GM19238 (cell line): ENCODE data around the gene DMC1.
A peak's percentile ranks its signal among the peaks of the same experiment; 100 is the strongest.
"Not testable (repeated sequence)": the region's sequence is repeated elsewhere in the genome, so short reads cannot be mapped to it uniquely, and the experiment has no call there.

Experiments
- DNase-seq: peaks from one replicate; pipeline ENCODE4 v3.0.0; 2011; ENCODE audit warnings: low spot score; ENCODE audit not compliant: insufficient read length

Gene DMC1

DNA sequence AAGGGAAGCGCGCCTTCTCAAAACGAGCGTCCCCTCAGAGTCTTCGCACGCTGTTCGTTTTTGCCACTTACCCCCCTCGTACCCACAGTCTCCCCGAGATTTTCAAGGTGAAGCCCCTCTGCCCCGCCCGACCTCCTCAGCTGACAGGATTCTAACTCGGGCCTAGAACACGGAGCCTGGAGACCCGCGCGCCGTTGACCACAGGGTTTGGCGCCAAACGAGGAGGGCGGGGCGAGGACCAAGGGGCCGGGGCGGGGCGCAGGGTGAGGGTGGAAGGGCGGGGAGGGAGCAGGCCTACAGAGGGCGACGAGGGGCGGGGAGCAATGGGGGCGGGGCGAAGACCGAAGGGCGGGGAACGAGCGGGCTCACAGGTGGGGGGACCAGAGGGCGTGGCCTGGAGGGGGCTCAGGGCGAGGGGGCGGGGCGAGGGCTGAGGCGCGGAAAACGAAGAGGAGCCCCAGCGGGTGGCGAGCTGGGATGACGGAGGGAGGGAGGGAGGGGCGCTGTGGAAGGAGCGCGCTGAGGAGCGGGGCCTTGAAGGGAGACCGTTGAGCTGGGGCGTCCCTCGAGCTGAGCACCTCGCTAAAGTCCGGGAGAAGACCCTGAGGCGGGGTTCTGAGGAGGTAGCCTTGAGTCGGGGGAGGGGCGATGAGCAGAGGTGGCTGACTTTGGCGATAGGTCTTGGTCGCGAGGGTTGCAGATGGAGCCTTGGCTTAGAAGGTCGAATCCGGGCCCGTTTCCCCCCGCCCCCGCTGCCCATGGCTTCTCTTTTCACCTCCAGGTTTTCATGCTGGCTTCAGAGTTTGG lies at the start of gene DMC1:
DMC1 (minus strand) TSS at position 212 of the 807 bp plus-strand sequence. CDS start 1,927 bp downstream, outside the sequence.
- peak; percentile 89 for DNase-seq

DNA sequence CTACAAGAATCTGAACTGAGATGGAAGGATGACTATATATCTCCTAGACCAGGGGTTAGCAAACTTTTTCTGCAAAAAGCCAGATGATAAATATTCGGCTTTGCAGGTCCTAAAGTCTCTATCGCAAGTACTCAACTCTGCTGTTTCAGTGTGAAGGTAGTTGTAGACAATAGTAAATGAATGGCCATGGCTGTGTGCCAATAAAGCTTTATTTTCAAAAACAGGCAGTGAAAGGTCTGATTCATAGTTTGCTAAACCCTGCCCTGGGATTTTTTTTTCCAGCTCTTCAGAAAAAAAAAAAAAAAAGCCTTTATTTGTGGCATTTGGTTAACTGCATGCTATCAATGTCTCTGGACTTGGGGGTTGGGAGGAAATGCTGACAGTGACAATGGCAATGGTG lies 48.7 kb upstream of the DMC1 start:
- DNase-seq = no peak

GRCh38 chr22:38618258-38618657 lies 48.3 kb upstream of the DMC1 start:
- DNase-seq = no peak

- DNase-seq = not testable (repeated sequence)
These were observed 45.1 kb upstream of the DMC1 start for GRCh38 chr22:38615064-38615405.

- DNase-seq = no peak
These were observed 44.5 kb upstream of the DMC1 start for GRCh38 chr22:38614332-38615063.

DNA sequence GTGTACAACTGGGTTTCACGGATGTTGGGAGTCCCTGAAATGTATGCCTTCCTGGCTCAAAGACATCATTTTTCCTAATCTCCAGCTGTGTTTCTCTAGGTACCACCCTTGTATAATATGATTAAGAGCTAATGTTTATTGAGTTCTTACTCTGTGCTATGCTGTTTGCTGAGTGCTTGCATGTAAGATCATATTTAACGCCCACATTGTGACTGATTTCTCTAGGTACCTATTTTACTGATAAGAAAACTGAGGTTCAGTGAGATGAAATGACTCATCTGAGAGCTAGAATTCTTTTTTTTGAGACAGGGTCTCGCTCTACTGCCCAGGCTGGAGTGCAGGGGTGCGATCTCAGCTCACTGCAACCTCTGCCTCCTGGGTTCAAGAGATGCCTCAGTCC lies 43.6 kb upstream of the DMC1 start:
- no peak for DNase-seq

DNA sequence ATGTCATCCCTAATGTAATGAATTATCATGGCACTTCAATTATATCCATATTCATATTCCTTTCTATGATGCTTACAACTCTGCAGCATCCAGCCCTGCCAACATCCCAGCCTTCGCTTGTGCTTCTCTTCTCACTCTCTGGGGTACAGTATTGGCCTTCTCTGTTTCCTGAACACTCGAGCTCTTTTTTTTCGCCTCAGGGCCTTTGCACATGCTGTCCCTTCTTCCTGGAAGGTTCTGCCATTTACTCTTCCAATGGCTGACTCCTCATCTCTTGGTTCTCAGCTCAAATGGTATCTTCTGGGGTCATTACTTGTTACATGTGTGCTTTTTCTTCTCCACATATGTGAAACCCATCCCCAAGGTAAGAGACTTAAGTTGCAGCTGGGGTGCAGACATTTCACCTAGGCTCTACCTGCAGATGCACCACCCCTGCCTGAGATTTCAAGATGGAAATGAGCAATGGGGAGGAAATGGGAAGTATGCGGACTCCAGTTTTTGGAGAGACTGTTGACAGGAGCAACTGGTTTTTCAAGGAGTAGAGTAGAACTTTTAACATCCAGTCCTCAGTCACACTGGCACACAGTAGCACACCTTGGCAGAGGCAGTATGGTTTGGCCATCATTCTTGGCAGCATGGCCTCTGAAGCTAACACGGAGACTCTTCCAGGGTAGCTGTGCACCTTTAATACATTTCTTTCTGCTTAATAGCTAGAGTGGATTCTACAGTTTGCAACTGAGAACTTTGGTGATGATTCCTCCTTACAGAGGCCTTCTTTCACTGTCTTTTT lies 42.4 kb upstream of the DMC1 start:
- no peak for DNase-seq

- no peak for DNase-seq
These were observed 41.6 kb upstream of the DMC1 start for GRCh38 chr22:38611559-38611958.

- DNase-seq = no peak
These were observed 40.3 kb upstream of the DMC1 start for GRCh38 chr22:38610234-38610633.

DNA sequence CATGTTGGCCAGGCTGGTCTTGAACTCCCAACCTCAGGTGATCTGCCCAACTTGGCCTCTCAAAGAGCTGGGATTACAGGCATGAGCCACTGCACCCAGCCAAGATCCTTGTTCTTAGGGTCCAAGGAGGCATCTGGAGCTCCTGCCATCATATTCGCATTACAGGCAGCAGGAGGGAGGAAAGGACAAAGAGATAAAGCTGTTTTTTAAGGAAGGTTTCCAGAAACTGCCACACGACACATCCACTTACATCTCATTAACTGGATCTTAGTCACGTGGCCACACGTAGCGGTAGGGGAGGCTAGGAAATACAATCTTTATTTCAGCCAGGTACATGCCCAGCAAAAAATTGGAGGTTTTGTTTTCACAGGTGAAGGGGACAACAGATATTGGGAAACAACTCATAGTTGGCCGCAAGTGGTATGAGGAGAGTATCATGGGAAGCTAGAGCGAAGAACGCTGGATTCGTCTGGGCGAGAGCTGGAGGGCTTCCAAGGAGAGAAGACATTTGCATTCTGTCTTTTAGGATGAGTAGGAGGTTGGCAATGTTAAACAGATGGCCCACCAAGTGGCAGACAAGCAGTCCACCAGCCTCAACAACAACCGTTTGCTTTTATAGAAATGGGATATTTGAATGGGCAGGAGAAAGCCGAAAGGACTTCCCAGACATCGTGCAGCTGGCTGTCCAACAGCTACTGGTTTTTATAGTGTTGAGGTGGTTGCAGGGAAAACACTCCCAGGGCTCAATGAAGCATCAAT lies 39.2 kb upstream of the DMC1 start:
- no peak for DNase-seq

- DNase-seq = no peak
These were observed 37.7 kb upstream of the DMC1 start for GRCh38 chr22:38607680-38608079.

DNA sequence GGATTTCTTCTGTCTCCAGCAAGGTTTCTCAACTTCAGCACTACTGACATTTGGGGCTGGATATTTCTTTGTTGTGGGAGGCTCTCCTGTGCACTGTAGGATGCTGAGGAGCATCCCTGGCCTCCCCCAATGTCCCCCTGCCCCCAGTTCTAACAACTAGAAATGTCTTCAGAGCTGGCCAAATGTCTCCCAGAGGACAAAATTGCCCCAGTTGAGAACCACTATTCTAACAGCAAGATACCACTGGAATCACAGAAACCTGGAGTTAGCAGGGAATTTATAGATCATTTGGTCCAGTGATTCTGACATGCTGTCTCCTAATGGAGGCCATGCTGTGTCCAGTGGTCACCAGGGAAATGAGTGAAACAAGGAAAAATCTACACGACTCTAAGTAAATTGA lies 32.2 kb upstream of the DMC1 start:
- no peak for DNase-seq

DNA sequence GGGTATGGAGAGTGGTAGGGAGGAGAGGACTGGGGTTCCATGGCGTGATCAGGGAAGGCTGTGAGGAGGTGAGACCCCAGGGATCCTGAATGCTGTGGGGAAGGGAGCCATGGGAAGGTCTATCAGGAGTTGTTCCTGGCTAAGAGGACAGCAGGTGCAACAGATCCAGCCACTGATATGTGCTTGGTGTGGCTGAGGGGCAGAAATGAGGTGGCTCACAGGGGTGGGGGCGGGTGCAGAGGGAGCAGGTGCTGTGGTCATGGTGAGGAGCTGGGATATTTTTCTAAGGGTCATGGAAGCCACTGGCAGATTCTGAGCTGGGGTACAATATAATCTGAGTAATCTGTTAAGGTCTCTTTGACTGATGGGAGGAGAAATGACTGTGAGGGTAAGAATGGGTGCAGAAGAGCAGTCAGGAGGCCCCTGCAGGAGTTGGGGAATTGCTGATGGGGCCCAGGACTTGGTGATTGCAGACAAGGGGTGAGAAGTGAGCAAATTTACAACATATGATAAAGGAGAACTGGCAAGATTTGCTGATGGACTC lies 31.3 kb upstream of the DMC1 start:
- no peak for DNase-seq

- no peak for DNase-seq
These were observed 29.5 kb upstream of the DMC1 start for GRCh38 chr22:38599466-38599865.

GRCh38 chr22:38582923-38583322 lies 12.9 kb upstream of the DMC1 start:
- DNase-seq = not testable (repeated sequence)

- DNase-seq = no peak
These were observed 8.5 kb upstream of the DMC1 start for GRCh38 chr22:38578505-38578904.

GRCh38 chr22:38572065-38572464 lies 2.1 kb upstream of the DMC1 start:
- peak; percentile 25 for DNase-seq

GRCh38 chr22:38570779-38571364 lies 889 bp upstream of the DMC1 start:
- DNase-seq = no peak

DNA sequence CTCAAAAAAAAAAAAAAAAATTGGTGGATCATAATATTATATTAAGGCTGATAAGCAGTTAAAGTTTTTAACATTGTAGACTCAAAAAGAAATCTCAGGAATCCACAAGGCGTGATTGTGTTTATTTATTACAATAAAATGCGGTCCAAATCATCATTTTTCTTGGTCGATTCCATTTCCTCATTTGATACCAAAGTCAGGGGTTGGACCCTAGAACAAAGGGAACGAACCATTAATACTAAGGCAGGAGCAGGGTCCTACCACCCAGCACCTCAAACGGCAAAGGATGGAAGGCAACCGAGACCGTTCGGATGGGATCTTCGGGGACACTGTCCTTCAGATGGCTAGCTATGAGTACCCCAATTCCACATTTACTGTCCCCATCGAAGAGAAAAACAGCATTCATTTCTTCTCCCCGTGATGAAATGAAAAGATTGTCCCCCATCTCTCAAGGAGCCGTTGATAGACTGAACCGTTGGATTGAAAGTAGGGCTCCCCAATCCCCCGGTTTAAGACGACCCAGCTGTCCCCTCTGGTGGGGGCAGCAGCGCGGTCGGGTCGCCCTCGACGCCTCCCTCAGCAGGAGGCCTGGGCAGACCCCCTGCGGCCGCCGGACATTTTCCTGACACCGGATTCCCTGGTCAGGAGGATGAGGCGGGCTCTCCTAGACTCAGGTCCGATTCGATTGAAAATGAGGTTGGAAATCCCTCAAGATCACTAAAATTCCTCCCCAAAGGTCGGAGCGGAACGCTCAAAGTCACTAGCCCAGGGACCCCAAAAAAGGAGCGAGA lies 607 bp downstream of the DMC1 start:
- peak; percentile 10 for DNase-seq
